Neutrophil (primary cell): ENCODE results near the gene PALLD.

ENCODE experiments used
- H3K27ac ChIP-seq: fragments of 200-600 bp; sonication (generic); 2 replicates; pipeline ENCODE4 v1.5.1; 2016; ENCODE audit warnings: mild to moderate bottlenecking, moderate library complexity
- H3K27me3 ChIP-seq: fragments of 200-600 bp; sonication (generic); 2 replicates; pipeline ENCODE4 v1.6.0; 2016; ENCODE audit warnings: mild to moderate bottlenecking
- H3K36me3 ChIP-seq: fragments of 200-600 bp; sonication (generic); 2 replicates; pipeline ENCODE4 v1.5.1; 2017
- H3K4me1 ChIP-seq, 2 experiments: fragments of 200-600 bp in 1 of 2; sonication (generic) in 1 of 2; 1 replicate in 1 of 2; 2 replicates in 1 of 2; pipeline versions ENCODE4 v1.5.1 to v1.6.1; 2013 to 2016; ENCODE audit warnings: low read depth in 1 of 2, low read length in 1 of 2, mild to moderate bottlenecking in 1 of 2, moderate library complexity in 1 of 2; ENCODE audit not compliant: control insufficient read depth in 1 of 2, insufficient read depth in 1 of 2
- H3K4me3 ChIP-seq, 2 experiments: fragments of 200-600 bp in 1 of 2; sonication (generic) in 1 of 2; 1 replicate in 1 of 2; 2 replicates in 1 of 2; pipeline ENCODE4 v1.5.1; 2013 to 2016; ENCODE audit warnings: low read depth in 1 of 2, low read length in 1 of 2, mild to moderate bottlenecking in 1 of 2, moderate library complexity in 1 of 2
- H3K9me3 ChIP-seq: fragments of 200-600 bp; sonication (generic); 2 replicates; pipeline ENCODE4 v1.5.1; 2016
- TF ChIP-seq, protein P1 (sequence below): fragments of 200-600 bp; sonication (generic); IDR thresholded peaks from 2 replicates; pipeline ENCODE4 v1.5.1; 2016; ENCODE audit warnings: antibody characterized with exemption

The PALLD gene

DNA sequence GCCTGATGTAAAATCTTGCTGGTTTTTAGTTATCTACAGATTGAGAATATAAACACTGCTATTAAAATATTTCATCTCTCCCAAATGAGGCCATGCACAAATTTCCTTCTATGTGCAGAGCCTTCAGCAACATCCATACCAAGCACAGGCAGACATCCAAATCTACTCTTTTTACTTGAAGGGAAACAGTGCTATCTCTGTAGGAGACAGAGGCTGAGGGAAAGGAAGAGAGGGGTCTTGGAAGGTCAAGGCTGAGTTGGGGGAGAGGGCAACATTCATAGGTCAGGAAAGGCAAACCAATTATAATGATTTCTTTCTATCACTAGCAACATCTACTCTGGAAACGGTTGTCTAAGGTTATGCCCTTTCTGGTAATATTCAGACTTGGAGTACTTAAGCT is 273.0 kb downstream of the PALLD start:
- H3K27me3 ChIP-seq: no peaks in the 10 kb centered on the region
- no peaks in the 10 kb centered on the region for H3K36me3 ChIP-seq
- no peak overlapping the region for H3K4me3 ChIP-seq
- no peaks in the 10 kb centered on the region for H3K9me3 ChIP-seq
- TF ChIP-seq, protein P1, sequence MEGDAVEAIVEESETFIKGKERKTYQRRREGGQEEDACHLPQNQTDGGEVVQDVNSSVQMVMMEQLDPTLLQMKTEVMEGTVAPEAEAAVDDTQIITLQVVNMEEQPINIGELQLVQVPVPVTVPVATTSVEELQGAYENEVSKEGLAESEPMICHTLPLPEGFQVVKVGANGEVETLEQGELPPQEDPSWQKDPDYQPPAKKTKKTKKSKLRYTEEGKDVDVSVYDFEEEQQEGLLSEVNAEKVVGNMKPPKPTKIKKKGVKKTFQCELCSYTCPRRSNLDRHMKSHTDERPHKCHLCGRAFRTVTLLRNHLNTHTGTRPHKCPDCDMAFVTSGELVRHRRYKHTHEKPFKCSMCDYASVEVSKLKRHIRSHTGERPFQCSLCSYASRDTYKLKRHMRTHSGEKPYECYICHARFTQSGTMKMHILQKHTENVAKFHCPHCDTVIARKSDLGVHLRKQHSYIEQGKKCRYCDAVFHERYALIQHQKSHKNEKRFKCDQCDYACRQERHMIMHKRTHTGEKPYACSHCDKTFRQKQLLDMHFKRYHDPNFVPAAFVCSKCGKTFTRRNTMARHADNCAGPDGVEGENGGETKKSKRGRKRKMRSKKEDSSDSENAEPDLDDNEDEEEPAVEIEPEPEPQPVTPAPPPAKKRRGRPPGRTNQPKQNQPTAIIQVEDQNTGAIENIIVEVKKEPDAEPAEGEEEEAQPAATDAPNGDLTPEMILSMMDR: no peak
- H3K4me1 ChIP-seq: no peaks in the 10 kb centered on the region
- H3K27ac ChIP-seq: no peak overlapping the region

DNA sequence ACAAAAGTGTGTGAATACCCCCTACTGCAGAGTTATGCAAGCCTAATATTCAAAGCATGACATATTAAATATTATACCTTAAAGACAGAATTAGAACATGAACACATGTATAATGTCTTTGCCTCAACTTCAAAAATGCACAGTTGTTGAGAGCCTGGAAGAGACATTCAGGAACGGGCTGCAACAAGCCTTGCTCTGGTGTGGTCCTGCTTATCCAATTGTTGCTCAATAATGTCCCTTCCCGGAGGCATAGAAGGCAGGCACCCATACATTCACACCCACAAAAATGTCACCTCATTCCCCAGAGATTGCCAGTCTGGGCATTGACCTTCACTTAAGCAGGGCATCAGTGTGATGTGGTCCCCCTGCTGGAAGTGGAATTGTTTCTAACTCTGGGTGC is 274.4 kb downstream of the PALLD start:
- Histone ChIP-seq H3K27ac (no peak overlapping the region), H3K27me3 (no peaks in the 10 kb centered on the region), H3K9me3 (no peaks in the 10 kb centered on the region), H3K4me1 (no peaks in the 10 kb centered on the region), H3K36me3 (no peaks in the 10 kb centered on the region), H3K4me3 (no peak overlapping the region)
- TF ChIP-seq, protein P1: no peak

DNA sequence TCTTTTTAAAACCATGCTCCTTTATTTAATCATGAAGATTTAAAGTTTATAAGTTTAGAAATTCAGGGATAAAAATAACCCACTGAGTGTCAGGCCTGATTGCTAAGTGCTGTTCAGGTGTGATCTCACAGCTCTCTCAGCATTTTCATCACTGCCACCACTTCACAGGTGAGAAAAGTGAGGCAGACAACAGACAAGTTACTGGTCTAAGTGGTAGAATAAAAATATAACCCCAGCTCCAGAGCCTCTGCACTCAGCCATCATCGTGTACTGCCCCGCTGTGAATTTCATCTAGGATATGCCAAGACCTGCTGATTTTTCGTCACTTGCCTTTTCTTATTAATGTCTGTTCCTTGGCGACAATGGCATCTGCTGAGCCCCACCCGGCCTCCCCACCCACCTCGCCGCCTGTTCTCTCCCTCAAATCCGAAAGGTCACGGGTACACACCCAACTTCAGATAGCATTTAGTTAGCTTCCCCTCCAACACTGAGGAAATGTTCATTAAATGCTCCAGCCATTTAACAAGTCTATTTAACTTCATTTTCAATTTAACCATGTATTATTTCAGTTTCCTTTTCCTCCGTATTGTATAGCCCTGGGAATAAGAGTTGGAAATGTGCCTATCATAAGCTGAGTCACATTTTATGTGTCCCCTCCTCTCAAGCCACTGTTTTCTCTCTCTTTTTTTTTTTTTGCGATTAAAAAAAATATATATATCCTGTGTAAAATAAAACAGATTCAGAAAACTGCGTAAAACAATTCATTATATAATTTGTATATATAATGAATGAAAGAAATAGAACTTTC is 276.7 kb downstream of the PALLD start:
- H3K4me3 ChIP-seq: no peak overlapping the region
- TF ChIP-seq, protein P1: no peak
- no peaks in the 10 kb centered on the region for H3K27me3 ChIP-seq
- H3K9me3 ChIP-seq: no peaks in the 10 kb centered on the region
- no peaks in the 10 kb centered on the region for H3K36me3 ChIP-seq
- H3K4me1 ChIP-seq: no peaks in the 10 kb centered on the region
- no peak overlapping the region for H3K27ac ChIP-seq

DNA sequence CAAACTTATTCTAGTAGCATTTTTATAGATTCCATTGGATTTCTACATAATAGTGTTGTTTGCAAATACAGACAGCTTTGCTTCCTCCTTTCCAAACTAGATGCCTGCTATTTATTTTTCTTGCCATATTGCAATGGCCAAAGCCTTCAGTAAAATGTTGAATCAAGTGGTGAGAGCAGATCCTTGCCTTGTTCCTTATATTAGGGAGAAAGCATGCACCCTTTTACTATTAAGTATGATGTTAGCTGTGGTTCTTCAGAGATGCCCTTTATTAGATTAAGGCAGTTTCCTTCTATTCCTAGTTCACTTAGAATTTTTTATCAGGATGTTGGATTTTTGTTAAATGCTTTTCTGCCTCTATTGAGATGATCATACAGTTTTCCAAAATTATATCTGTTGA is 279.5 kb downstream of the PALLD start:
- Histone ChIP-seq H3K4me3 (no peak overlapping the region), H3K4me1 (no peaks in the 10 kb centered on the region), H3K27ac (no peak overlapping the region), H3K27me3 (no peaks in the 10 kb centered on the region), H3K36me3 (no peaks in the 10 kb centered on the region), H3K9me3 (no peaks in the 10 kb centered on the region)
- TF ChIP-seq, protein P1: no peak

DNA sequence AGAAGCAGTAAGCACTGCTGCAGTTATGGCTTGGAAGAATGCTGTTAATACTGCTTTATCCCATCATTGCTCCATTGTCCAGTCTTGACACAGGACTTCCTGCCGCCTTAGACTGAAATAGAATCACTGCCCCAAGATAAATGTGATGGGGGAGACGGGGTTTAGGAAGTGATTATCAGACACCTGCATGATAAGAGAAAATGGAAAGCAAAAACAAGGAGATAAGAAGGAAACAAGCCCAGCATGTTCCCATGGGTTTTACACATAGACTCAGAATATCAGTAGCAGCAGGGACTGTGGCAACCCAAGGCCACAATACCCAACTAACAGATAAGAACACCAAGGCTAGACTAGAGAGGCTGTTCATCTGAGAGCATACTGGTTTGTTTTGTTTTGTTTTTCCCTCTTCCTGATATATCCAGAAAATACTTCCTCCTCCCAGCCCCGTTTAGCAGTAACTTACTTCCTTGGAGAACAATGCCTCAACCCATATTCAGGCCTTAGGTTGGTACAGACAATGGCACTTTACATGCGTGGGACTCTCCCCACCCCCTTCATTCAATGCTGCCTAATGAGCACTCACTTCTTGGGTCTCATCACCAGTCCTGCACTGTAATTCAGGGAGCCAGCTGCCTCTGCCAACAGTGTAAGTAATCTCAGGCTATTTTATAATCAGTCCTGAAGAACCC is 280.6 kb downstream of the PALLD start:
- no peaks in the 10 kb centered on the region for H3K27me3 ChIP-seq
- H3K27ac ChIP-seq: no peak overlapping the region
- H3K4me1 ChIP-seq: no peaks in the 10 kb centered on the region
- H3K36me3 ChIP-seq: no peaks in the 10 kb centered on the region
- TF ChIP-seq, protein P1: no peak
- H3K9me3 ChIP-seq: no peaks in the 10 kb centered on the region
- no peak overlapping the region for H3K4me3 ChIP-seq
